HG03565 (cell line): ENCODE results near the gene ATP8B1.

Experiments
- ATAC-seq: cut with Tn5 transposase; IDR thresholded peaks from one replicate; pipeline ENCODE4 v1.9.1; 2021; ENCODE audit warnings: mild to moderate bottlenecking, moderate library complexity; ENCODE audit not compliant: unreplicated experiment

ATP8B1 gene

GRCh38 chr18:57819671-57820460 is 16.8 kb upstream of the ATP8B1 start:
- peak; percentile 77 for ATAC-seq

- ATAC-seq: no peak
Observed at GRCh38 chr18:57819119-57819518, 16.0 kb upstream of the ATP8B1 start.

- ATAC-seq: no peak
Observed at GRCh38 chr18:57816208-57816954, 13.3 kb upstream of the ATP8B1 start.

- no peak for ATAC-seq
Observed at GRCh38 chr18:57814555-57814954, 11.4 kb upstream of the ATP8B1 start.

- no peak for ATAC-seq
Observed at GRCh38 chr18:57813245-57813644, 10.1 kb upstream of the ATP8B1 start.

- no peak for ATAC-seq
Observed at GRCh38 chr18:57812126-57812477, 9.0 kb upstream of the ATP8B1 start.

- ATAC-seq: no peak
Observed at GRCh38 chr18:57811477-57812125, 8.5 kb upstream of the ATP8B1 start.

GRCh38 chr18:57809190-57809589 is 6.1 kb upstream of the ATP8B1 start:
- ATAC-seq: no peak

GRCh38 chr18:57807336-57808117 is 4.4 kb upstream of the ATP8B1 start:
- no peak for ATAC-seq

- no peak for ATAC-seq
Observed at GRCh38 chr18:57806978-57807285, 3.8 kb upstream of the ATP8B1 start.

GRCh38 chr18:57806201-57806977 is 3.3 kb upstream of the ATP8B1 start:
- no peak for ATAC-seq

GRCh38 chr18:57805117-57805516 is 2.0 kb upstream of the ATP8B1 start:
- no peak for ATAC-seq

- ATAC-seq: no peak
Observed at GRCh38 chr18:57804557-57804956, 1.4 kb upstream of the ATP8B1 start.

GRCh38 chr18:57802213-57803102 is 657 bp downstream of the ATP8B1 start:
- ATAC-seq: no peak

GRCh38 chr18:57801761-57802212 is 1.3 kb downstream of the ATP8B1 start:
- ATAC-seq: no peak

GRCh38 chr18:57801325-57801724 is 1.8 kb downstream of the ATP8B1 start:
- ATAC-seq: no peak

GRCh38 chr18:57798713-57799373 is 4.3 kb downstream of the ATP8B1 start:
- no peak for ATAC-seq

GRCh38 chr18:57797209-57797651 is 5.9 kb downstream of the ATP8B1 start:
- no peak for ATAC-seq
